ENCODE data around the gene NAA25.
"Not testable (repeated sequence)": the region's sequence is repeated elsewhere in the genome, so short reads cannot be mapped to it uniquely, and the experiment has no call there.

The NAA25 gene

DNA sequence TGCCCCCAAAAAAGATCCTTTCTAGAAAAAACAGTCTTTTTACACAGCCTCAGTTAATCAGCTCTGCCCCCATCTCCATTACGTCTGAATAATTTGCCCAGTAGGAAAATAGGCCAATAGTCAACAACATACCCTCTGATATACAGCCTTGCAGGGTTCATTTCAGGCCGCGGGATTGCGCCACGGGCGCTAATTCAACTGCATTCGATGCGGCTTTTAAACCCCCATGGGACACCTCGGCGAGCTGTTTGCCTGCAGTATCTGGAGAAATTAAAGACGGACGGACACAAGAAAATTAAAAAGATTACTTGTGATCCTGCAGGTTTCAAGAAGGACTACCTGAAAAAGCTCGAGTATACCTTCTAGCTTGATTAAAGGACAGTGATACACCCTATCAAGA, 59.2 kb downstream of the NAA25 start:
- DNase-seq = no peak

DNA sequence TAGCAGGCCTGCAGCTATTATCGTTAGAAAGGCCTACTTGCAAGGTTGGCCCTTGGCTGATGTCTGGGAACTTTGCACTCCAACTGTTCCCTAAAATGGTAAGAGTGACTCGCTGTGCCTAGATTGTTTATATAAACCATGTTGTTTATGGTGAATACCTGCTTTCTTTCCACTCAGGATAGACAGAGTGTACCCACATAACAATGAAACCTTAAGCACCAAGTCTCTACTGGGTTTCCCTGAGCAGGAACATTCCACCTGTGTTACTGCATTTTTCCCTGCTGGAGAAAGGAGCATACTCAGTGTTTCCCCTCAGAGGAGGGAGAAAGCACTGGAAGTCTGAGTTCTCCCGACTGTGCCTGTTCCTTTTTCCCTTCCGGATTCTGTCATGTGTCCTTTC, 62.6 kb downstream of the NAA25 start:
- DNase-seq = no peak

DNA sequence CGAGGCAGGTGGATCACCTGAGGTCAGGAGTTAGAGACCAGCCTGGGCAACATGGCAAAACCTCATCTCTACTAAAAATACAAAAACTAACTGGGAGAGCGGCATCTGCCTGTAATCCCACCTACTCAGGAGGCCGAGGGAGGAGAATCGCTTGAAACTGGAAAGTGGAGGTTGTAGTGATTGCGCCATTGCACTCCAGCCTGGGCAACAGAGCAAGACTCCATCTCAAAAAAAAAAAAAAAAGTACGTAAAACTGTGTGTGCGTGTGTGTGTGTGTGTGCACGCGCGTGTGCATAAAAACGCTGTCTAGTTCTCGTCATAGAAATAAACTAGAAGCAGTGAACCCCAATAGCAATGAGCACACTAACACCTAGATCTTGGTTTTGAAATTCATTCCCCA, 72.0 kb downstream of the NAA25 start:
- DNase-seq = not testable (repeated sequence)

DNA sequence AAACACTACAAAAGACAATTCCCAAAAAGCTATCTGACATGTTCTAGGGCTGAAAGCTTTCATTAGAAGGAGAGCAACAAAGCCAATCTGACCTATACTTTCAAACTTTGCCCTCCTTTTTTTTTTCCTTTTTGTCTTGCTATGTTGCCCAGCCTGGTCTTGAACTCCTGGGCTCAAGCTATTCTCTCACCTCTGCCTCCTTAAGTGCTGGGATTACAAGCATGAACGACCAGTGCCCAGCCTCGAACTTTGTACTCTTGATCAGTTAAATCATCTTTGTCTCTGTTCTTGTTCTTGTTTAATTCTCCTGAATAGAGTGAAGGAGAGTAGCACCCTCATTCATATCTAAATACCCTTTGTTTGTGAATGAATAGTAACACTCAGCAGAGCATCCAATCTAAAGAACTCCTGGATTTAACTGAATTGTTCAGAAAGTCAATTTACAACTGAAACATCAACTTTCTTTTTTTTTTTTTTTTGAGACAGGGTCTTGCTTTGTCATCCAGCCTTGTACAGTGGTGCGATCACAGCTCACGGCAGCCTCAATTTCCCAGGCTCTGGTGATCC, 73.3 kb downstream of the NAA25 start:
- no peak for DNase-seq

DNA sequence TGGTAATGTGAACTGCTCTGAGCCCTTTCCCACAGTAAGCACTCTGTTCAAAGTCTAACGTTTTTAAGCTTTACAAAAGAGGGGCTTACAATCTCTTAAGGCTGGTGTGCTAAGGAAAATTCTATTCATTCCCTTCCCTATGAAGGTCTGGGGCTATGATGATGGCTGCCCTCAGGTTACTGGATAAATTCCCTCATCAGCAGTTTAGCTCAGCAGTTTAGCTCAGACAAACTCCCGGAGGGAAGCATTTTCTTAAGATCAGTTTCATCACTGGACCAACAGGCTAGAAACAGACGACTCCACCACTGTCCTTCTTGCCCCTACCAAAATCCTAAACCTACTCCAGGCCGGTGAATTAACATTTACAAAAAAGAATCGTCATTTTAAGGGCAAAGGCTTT, 76.3 kb downstream of the NAA25 start:
- DNase-seq = no peak

DNA sequence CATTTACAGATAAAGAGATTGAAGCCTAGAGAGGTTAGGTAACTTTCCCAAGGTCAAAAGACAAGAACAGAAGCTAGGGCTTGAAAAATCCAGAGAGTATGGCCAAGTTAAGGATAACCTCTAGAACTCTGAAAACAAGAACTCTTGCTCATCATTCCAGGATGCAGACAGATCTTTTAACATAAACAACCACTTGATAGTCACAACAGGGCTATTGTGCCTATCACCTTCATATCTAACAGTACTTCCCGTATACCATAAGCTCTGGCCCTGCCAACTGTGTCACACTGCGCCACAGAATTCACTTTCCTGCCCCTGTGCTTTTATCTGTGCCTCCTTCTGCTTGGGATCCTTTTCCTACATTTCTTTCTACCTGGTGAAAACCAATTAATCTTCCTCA, 77.1 kb downstream of the NAA25 start:
- DNase-seq = no peak

DNA sequence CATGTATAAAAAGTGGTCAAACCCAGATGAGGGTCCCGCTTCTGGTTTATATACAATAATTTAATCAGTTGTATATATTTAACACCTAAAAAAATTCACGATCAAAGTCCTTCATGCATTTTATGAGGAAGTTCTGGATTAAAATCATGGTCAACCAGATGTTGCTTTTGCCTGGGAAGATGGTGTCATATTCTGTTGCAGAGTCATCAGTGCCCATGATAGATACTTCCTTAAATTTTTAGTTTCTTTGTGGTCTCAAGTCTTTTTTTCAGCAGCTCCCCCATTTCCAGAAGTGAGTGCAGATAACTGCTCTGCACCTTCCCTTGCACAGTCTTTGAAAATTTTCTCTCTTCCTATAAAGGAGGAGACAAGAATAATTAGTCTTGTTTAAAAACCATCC, 79.3 kb downstream of the NAA25 start:
- DNase-seq = no peak

DNA sequence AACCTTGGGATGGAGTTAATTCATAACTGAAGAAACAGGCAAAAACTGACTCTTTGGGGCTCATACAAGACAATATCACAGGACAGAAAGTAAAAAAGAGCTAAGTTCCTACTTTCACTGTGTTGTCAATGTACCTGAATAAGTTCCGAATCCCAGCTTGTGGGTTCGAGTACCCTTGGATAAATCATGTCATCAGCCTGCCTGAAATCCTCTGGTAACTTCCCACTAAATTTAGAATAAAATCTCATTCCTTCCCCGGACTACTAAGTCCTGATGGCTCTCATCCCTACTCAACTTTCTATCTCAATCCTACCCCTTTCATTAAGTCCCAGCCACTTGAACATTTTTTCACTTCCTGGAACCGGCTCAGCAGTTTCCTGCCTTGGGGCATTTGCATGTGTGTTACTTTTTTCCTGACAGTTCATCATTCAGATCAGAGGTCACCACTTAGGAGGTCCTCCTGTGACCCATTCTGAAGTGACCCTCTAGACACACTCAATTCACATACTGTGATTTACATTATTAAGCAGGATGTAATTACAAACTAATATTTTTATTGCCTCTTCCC, 82.7 kb downstream of the NAA25 start:
- DNase-seq = no peak

DNA sequence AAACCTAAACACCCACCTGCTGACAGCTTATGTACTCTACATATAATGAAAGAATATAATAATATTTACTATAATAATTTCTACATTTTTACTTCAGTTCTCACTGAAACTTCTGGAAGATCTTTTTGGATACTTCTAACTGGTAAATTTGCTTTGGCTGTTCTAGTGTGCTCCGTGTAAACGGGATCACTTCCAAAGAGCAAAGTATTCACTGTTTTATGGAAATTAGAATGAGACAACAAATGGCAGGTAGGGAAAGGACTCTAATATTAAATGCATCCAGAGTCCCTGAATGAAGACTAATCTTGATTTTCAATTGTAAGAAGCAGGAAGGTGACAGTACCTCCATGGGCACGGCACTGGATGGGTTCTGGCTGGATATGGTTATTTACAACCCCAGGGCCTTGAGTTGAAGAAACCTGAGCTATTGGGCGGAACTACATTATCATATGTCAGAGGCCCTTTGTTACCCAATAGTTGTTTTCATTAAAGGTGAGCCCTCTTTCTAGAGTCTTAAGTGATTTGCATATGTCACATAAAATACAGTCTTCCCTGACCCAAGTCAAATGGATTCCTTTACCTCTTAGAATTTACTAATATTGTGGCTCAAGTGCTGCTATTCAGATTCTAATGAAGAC, 84.7 kb downstream of the NAA25 start:
- DNase-seq = no peak

DNA sequence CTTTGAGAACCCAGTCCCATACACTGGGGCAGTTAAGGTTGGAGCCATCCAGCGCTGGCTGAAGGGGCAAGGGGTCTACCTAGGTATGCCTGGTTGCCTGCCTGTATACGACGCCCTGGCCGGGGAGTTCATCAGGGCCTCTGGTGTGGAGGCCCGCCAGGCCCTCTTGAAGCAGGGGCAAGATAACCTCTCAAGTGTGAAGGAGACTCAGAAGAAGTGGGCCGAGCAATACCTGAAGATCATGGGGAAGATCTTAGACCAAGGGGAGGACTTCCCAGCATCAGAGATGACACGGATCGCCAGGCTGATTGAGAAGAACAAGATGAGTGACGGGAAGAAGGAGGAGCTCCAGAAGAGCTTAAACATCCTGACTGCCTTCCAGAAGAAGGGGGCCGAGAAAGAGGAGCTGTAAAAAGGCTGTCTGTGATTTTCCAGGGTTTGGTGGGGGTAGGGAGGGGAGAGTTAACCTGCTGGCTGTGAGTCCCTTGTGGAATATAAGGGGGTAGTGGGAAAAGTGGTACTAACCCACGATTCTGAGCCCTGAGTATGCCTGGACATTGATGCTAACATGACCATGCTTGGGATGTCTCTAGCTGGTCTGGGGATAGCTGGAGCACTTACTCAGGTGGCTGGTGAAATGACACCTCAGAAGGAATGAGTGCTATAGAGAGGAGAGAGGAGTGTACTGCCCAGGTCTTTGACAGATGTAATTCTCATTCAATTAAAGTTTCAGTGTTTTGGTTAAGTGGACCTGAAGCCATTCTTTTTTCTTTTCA, 86.2 kb downstream of the NAA25 start:
- no peak for DNase-seq

DNA sequence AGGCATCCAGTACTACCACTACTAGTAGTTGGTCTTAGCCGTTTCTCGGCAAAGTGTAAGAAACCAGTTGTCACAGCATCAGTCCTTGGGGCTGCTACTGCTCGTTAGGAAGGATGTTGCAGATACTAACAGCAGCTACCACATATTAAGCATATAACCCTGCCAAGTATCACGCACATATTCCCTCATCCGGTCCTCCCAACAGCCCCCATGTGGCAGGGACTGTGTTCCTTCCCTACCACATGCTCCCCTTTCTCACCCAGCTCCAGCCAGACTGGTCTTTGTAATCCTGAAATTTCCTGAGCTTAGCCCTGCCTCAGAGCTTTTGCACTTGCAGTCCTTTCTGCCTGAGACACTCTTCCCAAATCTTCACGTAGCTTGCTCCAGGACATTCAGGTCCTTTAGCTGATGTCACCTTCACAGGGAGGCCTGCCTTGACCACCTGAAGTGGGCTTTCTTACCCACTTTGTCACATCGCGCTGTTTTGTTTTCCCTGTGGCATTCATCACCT, 87.6 kb downstream of the NAA25 start:
- no peak for DNase-seq

DNA sequence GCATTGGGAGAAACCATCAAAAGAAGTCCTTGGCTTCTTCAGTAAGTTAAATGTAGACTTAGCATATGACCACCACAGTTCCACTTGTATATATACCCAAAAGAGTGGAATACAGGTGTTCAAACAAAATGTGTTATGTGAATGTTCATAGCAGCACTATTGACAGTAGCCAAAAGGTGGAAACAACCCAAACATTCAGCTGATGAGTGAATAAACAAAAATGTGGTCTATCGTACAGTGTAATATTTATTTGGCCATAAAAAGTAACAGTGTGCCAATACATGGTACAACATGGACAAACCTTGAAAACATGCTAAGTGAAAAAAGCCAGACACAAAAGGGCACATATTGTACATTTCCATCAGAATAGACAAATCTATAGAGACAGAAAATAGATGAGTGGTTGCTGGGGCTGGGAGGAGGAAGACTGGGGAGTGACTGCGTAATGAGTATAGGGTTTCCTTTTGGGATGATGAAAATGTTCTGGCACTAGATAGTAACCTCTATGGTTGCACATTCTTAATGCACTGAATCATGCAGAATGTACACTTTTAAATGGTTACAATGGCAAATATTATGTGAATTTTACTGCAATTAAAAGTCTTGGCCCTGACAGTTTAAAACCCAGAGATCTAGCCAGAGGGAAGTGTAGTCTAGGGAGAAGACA, 89.9 kb downstream of the NAA25 start:
- DNase-seq = no peak

DNA sequence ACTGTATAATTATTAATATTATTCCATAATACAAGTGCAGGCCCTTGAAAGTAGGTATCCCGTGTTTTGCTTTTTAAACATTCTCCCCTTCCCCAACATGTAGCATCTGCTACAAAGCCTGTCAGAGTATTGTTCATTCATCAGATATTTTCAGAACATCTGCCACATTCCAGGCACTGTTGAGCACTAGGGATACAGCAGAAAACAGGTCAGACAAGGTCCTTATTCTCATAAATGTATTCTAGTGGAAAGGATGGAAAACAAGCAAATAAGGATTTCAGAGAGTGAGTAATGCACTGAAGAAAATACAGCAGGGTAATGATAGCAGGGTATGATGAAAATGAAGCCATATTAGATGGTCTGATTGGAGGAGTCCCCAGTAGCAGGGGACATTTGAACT, 91.5 kb downstream of the NAA25 start:
- no peak for DNase-seq

DNA sequence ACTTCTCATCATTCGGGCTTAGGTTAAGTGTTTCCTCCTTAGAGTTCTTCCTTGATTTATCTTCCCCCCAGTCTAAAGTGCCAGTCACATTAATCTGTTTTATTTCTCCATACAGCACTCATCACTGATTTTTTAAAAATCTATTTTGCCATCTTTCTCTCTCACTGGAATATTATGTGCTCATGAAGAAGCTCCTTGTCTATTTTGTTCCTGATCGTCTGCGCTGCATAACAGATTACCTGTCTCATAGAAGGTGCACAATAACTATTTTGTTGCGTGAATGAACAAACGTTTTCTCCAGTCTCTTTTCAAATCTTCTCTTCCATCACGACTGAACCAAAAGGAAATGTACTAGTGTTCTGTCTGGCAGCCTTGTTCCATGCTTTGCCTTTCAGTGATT, 92.6 kb downstream of the NAA25 start:
- DNase-seq = no peak

DNA sequence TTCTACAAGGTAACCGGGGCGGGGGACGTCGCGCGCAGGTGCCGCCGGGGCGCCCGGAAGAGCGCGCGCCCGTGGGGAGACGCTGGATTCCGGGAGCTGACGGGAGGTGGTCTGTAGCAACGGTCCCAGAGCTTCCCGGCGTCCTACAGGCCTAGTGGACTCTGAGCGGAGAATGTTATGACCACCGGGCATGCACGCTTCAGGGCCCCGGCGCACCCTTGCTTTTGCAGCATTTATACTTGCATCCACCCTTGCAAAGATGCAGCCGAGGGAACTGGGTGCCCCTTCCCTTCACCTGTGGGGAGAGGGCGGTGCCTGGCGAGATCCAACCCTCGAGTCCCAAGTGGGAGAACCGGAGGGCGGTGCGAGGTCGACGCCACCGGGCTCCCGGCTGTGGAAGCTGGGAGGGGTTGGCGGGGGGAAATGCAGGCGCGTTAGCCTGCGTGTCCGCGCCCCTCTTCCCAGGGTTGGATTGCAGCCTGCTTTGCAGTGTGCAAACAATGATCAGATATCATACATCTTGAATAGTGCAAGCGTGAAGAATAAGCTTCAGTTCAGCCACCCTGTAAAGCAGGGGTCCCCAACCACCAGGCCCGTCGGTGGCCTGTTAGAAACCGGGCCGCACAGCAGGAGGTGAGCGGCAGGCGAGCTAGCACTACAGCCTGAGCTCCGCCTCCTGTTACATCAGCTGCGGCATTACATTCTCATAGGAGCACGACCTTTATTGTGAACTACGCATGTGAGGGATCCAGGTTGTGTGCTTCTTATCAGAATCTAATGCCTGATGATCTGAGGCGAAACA, 94.8 kb downstream of the NAA25 start:
- DNase-seq = peak; percentile 65

DNA sequence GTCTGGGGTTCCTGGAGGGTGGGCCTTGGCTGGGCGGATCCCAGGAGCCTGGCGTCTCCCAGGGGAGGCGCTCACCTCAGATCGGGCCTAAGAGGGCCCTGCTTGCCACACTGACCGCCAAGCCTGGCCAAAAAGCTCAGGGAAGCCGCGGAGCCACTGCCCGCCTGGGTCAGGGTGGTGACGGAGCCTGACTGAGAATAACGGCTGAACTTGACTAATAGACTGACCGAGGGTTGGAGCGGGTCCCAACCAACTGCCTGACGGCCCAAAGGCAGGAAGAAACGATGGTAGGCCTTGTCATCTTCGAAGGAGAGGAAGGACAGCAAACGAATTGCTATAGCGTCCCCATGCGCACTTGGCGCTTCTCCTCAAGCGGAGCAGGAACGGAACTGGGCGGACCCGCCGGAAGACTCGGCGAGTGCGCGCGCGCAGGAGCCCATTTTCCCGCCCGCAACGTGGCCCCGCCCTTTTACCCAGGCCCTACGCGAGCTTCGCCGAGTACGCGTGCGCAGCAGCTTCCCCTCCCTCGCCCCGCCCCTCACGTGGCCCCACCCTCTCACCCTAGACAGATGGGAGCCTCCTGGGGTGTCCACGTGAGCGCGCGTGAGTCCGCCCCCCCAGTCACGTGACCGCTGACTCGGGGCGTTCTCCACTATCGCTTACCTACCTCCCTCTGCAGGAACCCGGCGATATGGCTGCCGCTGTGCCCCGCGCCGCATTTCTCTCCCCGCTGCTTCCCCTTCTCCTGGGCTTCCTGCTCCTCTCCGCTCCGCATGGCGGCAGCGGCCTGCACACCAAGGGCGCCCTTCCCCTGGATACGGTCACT, 95.6 kb downstream of the NAA25 start, which contains the start of the genes ERP29 and TMEM116:
ERP29 (plus strand) TSS at position 652 of the 826 bp plus-strand sequence; CDS start at position 692, 40 bp downstream.
TMEM116 (minus strand) TSS at position 391 of the 826 bp plus-strand sequence. CDS start 7,895 bp downstream, outside the sequence.
- peak; percentile 100 for DNase-seq

DNA sequence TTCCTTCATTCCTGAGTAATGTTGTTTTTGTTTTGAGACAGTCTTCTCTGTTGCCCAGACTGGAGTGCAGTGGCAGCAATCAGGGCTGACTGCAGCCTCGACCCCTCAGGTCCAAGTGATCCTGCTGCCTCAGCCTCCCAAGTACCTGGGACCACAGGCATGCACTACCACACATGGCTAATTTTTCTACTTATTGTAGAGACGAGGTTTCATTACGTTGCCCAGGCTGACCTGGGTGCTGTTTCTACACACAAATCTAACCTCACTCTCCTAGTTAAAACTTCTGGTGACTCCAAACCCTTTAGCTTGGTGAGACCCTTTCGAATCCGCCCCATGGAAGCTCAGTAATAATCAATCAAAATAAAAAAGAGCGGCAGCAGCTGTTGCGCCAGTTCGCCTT, 96.9 kb downstream of the NAA25 start:
- no peak for DNase-seq

DNA sequence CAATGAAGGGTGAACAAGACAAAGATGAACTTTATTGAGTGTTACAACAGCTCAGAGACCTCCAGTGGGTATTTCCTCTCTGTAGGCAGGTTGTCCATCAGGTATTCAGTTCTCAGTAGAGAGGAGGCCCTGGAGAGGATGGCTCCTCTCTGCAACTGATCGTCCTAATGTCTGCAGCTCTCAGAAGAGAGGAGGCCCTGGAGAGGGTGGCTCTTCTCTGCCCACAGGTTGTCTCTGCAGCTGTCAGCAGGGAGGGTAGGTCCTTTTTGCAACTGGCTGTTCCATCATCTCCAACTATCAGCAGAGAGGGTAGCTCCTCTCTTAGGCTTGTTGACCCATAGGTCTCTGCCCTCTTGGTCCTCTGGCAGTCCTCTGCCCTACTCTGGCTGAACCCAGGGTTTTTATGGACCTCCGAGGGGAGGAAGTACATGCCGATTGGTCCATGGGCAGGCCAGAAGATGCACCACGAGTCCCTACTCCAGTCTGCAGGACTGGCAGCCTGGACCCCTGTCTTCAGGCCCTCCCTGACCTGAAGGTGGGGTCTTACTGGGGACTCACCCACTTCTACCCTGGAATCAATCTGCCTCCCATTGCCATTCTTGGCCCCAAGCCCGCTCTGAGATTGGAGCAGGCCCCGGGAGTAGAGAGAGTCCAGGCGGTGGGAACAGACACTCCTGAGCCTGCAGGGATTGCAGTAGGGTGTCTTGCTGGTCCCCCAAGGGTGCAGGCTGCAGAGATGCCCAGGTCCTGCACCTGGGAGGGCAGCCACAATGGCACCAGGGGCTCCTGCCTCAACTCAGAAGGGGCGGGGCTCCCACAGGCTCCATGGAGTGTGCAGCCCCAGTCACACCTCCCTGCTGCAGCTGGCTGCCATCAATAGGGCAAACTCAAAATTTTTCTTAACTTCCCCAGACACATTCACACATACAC, 97.9 kb downstream of the NAA25 start:
- DNase-seq = no peak

DNA sequence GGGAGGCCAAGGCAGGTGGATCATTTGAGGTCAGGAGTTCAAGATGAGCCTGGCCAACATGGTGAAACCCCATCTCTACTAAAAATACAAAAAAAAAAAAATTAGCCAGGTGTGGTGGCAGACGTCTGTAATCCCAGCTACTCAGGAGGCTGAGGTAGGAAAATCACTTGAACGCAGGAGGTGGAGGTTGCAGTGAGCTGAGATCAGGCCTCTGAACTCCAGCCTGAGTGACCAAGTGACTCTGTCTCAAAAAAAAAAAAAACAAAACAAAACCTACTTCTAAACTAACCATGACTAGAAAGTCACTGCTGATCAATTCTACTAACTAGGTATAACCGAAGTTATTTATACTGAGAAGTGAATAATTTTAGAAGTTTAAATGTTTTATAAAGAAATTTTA, 99.0 kb downstream of the NAA25 start:
- not testable (repeated sequence) for DNase-seq

DNA sequence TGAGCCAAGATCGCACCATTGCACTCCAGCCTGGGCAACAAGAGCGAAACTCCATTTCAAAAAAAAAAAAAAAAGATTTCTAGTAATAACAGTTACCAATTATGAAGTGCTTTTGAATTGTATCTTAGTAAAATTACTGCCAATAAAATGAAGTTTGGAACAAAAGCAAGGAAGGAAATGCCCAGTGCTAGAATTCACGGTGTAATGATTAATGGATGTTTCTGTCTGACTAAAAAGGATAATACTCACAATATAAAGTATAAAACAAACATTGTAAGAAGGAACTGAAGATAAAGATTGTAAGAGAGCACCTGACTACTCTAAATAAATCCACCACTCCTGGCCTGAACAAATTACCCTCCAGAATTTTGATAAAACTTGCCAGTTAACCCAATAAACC, 99.7 kb downstream of the NAA25 start:
- DNase-seq = no peak
